WTC11 (cell line): ENCODE measurements around the gene ZNF423. TPM values are rescaled to one million over a fixed set of nuclear protein-coding genes. Genes with fewer than 3 reads are reported as not detected.

Experiments
- ATAC-seq: fragments of 200-7000 bp; cut with Tn5 transposase; 2 replicates; pipeline ENCODE4 v1.10.0; 2021; ENCODE audit warnings: mild to moderate bottlenecking, moderate library complexity
- CTCF ChIA-PET: fragments of 300-600 bp; sonication (Branson Sonifier 250); formaldehyde crosslinking; loops from one replicate; lab custom pipeline; 2021; ENCODE audit warnings: antibody characterized with exemption; lab: Charles Lee
- POLR2A ChIA-PET: fragments of 350-600 bp; sonication (Branson Sonifier 250); formaldehyde crosslinking; loops from one replicate; lab custom pipeline; 2021; ENCODE audit warnings: antibody characterized with exemption; lab: Charles Lee
- DNase-seq: peaks from one replicate; pipeline ENCODE4 v3.0.0; 2021; ENCODE audit warnings: low spot score
- H3K27ac Mint-ChIP-seq: 2 replicates; pipeline ENCODE4 v1.8.0; 2021; ENCODE audit warnings: mixed read lengths
- H3K27me3 Mint-ChIP-seq: 2 replicates; pipeline ENCODE4 v1.8.0; 2021; ENCODE audit warnings: low read depth, mild to moderate bottlenecking, moderate library complexity, mixed read lengths
- H3K36me3 Mint-ChIP-seq: 2 replicates; pipeline ENCODE4 v1.8.0; 2021; ENCODE audit warnings: mixed read lengths
- H3K4me1 Mint-ChIP-seq: 2 replicates; pipeline ENCODE4 v1.8.0; 2022; ENCODE audit warnings: mixed read lengths
- H3K4me3 Mint-ChIP-seq: 2 replicates; pipeline ENCODE4 v1.8.0; 2021; ENCODE audit warnings: mild to moderate bottlenecking, moderate library complexity, mixed read lengths
- H3K9me3 Mint-ChIP-seq: 2 replicates; pipeline ENCODE4 v1.8.0; 2021; ENCODE audit warnings: mixed read lengths
- CBFB ChIP-seq: sonication (generic); formaldehyde crosslinking; IDR thresholded peaks from 2 replicates; pipeline ENCODE4 v1.8.1; 2022; ENCODE audit warnings: mild to moderate bottlenecking, low read depth, missing genetic modification reagents
- CREB1 ChIP-seq: sonication (generic); formaldehyde crosslinking; IDR thresholded peaks from 2 replicates; pipeline ENCODE4 v1.8.0; 2023; ENCODE audit warnings: mild to moderate bottlenecking, missing genetic modification reagents
- CTCF ChIP-seq: fragments of 200-600 bp; IDR thresholded peaks from 2 replicates; pipeline ENCODE4 v1.8.0; 2022; ENCODE audit warnings: antibody characterized with exemption
- ERG ChIP-seq: fragments of 250-450 bp; sonication (Bioruptor Pico); IDR thresholded peaks from 2 replicates; pipeline ENCODE4 v1.8.0; 2021; ENCODE audit warnings: mild to moderate bottlenecking
- FOXP1 ChIP-seq: sonication (generic); formaldehyde crosslinking; IDR thresholded peaks from 2 replicates; pipeline ENCODE4 v1.8.0; 2022; ENCODE audit warnings: missing genetic modification reagents, mild to moderate bottlenecking, moderate library complexity, borderline replicate concordance
- IRF1 ChIP-seq: sonication (generic); formaldehyde crosslinking; IDR thresholded peaks from 2 replicates; pipeline ENCODE4 v1.8.0; 2023; ENCODE audit warnings: missing genetic modification reagents
- JAZF1 ChIP-seq: fragments of 250-450 bp; sonication (Bioruptor Pico); IDR thresholded peaks from 2 replicates; pipeline ENCODE4 v1.9.0; 2021; ENCODE audit warnings: moderate library complexity, mild to moderate bottlenecking, inconsistent platforms
- JUN ChIP-seq: sonication (generic); formaldehyde crosslinking; IDR thresholded peaks from 2 replicates; pipeline ENCODE4 v1.8.0; 2023; ENCODE audit warnings: mild to moderate bottlenecking, missing genetic modification reagents
- MAX ChIP-seq: sonication (generic); formaldehyde crosslinking; IDR thresholded peaks from 2 replicates; pipeline ENCODE4 v1.8.0; 2022; ENCODE audit warnings: mild to moderate bottlenecking, missing genetic modification reagents
- NFATC4 ChIP-seq: fragments of 250-450 bp; sonication (Bioruptor Pico); IDR thresholded peaks from 2 replicates; pipeline ENCODE4 v1.9.0; 2021; ENCODE audit warnings: mild to moderate bottlenecking
- PRDM15 ChIP-seq: sonication (generic); formaldehyde crosslinking; IDR thresholded peaks from 2 replicates; pipeline ENCODE4 v1.8.0; 2022; ENCODE audit warnings: missing genetic modification reagents
- PRRX2 ChIP-seq: fragments of 250-450 bp; sonication (Bioruptor Pico); IDR thresholded peaks from 2 replicates; pipeline ENCODE4 v1.8.0; 2021; ENCODE audit warnings: mild to moderate bottlenecking
- USF1 ChIP-seq: sonication (generic); formaldehyde crosslinking; IDR thresholded peaks from 2 replicates; pipeline ENCODE4 v1.8.0; 2022; ENCODE audit warnings: mild to moderate bottlenecking, missing genetic modification reagents
- ZBTB21 ChIP-seq: sonication (generic); formaldehyde crosslinking; IDR thresholded peaks from 2 replicates; pipeline ENCODE4 v1.8.1; 2023; ENCODE audit warnings: mild to moderate bottlenecking, missing genetic modification reagents, borderline replicate concordance
- ZBTB43 ChIP-seq: sonication (generic); formaldehyde crosslinking; IDR thresholded peaks from 2 replicates; pipeline ENCODE4 v1.8.1; 2023; ENCODE audit warnings: mild to moderate bottlenecking, missing genetic modification reagents
- ZMAT4 ChIP-seq: fragments of 250-450 bp; sonication (Bioruptor Pico); IDR thresholded peaks from 2 replicates; pipeline ENCODE4 v1.9.0; 2021; ENCODE audit warnings: mild to moderate bottlenecking
- ZNF396 ChIP-seq: fragments of 250-450 bp; sonication (Bioruptor Pico); IDR thresholded peaks from 2 replicates; pipeline ENCODE4 v1.8.0; 2021; ENCODE audit warnings: mild to moderate bottlenecking, moderate library complexity, borderline replicate concordance
- ZNF423 ChIP-seq: fragments of 250-450 bp; sonication (Bioruptor Pico); IDR thresholded peaks from 2 replicates; pipeline ENCODE4 v2.1.2; 2022; ENCODE audit warnings: mild to moderate bottlenecking, moderate library complexity
- ZSCAN18 ChIP-seq: fragments of 250-450 bp; sonication (Bioruptor Pico); IDR thresholded peaks from 2 replicates; pipeline ENCODE4 v2.1.2; 2022; ENCODE audit warnings: mild to moderate bottlenecking, moderate library complexity
- total RNA-seq: library from RNA; stranded (reverse); gene quantifications from 3 replicates; pipeline ENCODE4 v1.2.3, GENCODE V29; 2021

The ZNF423 gene
- total RNA-seq, 1 experiment from 2014 or later, result 38.8 TPM

GRCh38 chr16:49674351-49674851 is 181.5 kb downstream of the ZNF423 start:
- ChIA-PET POLR2A (no interaction called here), CTCF (interaction anchor here (1.0 to 1.4 kb wide), 3 partner anchors 80 to 351 kb away, joined by 3 to 4 read pairs (median 3); partner anchors contain the start of gene CNEP1R1)
- H3K27me3 Mint-ChIP-seq, result no peaks in the 10 kb centered on the region
- peak overlapping the region; percentile 69; the same call in 1 of the 2 replicates for H3K27ac Mint-ChIP-seq
- DNase-seq (no peak), ATAC-seq (no peak)
- peaks cover 8% of the 10 kb centered on the region; the same call in 1 of the 2 replicates for H3K36me3 Mint-ChIP-seq
- H3K4me1 Mint-ChIP-seq, result peaks cover 4% of the 10 kb centered on the region; the same call in 1 of the 2 replicates
- no peaks in the 10 kb centered on the region for H3K9me3 Mint-ChIP-seq
- H3K4me3 Mint-ChIP-seq, result no peak overlapping the region
- no peak for TF ChIP-seq PRRX2 (CRISPR knock-in tag)
- no peak for TF ChIP-seq ZSCAN18 (CRISPR knock-in tag)
- no peak for TF ChIP-seq ZNF396
- TF ChIP-seq CTCF, result no peak
- no peak for TF ChIP-seq ZMAT4 (CRISPR knock-in tag)
- no peak for TF ChIP-seq FOXP1 (CRISPR knock-in tag)
- TF ChIP-seq USF1, result no peak
- TF ChIP-seq, all 79 proteins: peak for 0

- no peak overlapping the region for H3K4me3 Mint-ChIP-seq
- peaks cover 4% of the 10 kb centered on the region; the same call in 1 of the 2 replicates for H3K4me1 Mint-ChIP-seq
- ChIA-PET POLR2A (no interaction called here), CTCF (interaction anchor here (0.7 to 1.0 kb wide), 2 partner anchors 81 to 248 kb away, joined by 3 to 4 read pairs; no protein-coding TSS in a partner anchor)
- no peak for ATAC-seq
- H3K36me3 Mint-ChIP-seq, result no peaks in the 10 kb centered on the region; the same call in 1 of the 2 replicates
- H3K27me3 Mint-ChIP-seq, result no peaks in the 10 kb centered on the region
- TF ChIP-seq ZBTB43 (CRISPR knock-in tag) (no peak), PRDM15 (no peak), ZBTB21 (CRISPR knock-in tag) (no peak), ZNF423 (no peak)
- DNase-seq, result no peak
- H3K27ac Mint-ChIP-seq, result 0 out of 2 replicates have a peak overlapping the region, but pooled peaks have one; percentile 64
- H3K9me3 Mint-ChIP-seq, result no peaks in the 10 kb centered on the region
These were observed 182.5 kb downstream of the ZNF423 start for GRCh38 chr16:49673442-49673841.

GRCh38 chr16:49672753-49673152 is 183.2 kb downstream of the ZNF423 start:
- H3K36me3 Mint-ChIP-seq, result no peaks in the 10 kb centered on the region
- DNase-seq, result no peak
- ChIA-PET POLR2A (no interaction called here), CTCF (no interaction called here)
- no peak overlapping the region for H3K4me3 Mint-ChIP-seq
- peak overlapping the region; percentile 64; the same call in 1 of the 2 replicates for H3K27ac Mint-ChIP-seq
- ATAC-seq, result no peak
- H3K4me1 Mint-ChIP-seq, result peaks cover 4% of the 10 kb centered on the region; the same call in 1 of the 2 replicates
- H3K9me3 Mint-ChIP-seq, result no peaks in the 10 kb centered on the region
- no peaks in the 10 kb centered on the region for H3K27me3 Mint-ChIP-seq
- TF ChIP-seq MAX (CRISPR knock-in tag) (no peak), CREB1 (CRISPR knock-in tag) (no peak), JUN (no peak), JAZF1 (no peak), ERG (CRISPR knock-in tag) (no peak), CBFB (CRISPR knock-in tag) (no peak), NFATC4 (CRISPR knock-in tag) (no peak), IRF1 (CRISPR knock-in tag) (no peak), USF1 (no peak)
